ENCODE data around the gene SFT2D3. TPM values are rescaled to one million over a fixed set of nuclear protein-coding genes. Genes with fewer than 3 reads are reported as not detected.
A peak's percentile ranks its signal among the peaks of the same experiment; 100 is the strongest.

The SFT2D3 gene
- total and polyA plus RNA-seq, 3 donors from 2014 or later = 7.4 to 13.2 (median 12.9) TPM

- Histone ChIP-seq H3K36me3 (ENCODE audit: low read depth, missing control alignments) (no peaks in the 10 kb centered on the region), H3K4me3 (no peak overlapping the region)
These were observed 4.2 kb downstream of the SFT2D3 start for GRCh38 chr2:127705391-127706065.

GRCh38 chr2:127706215-127706990 is 5.1 kb downstream of the SFT2D3 start:
- WGBS, 2 donors = 89 to 91% methylated on average over 13 to 14 of the region's 14 CpGs
- Histone ChIP-seq H3K27ac (no peak overlapping the region), H3K4me1 (peaks cover 24% of the 10 kb centered on the region), H3K4me3 (no peak overlapping the region), H3K27me3 (no peaks in the 10 kb centered on the region), H3K36me3 (ENCODE audit: low read depth, missing control alignments) (no peaks in the 10 kb centered on the region), H3K9me3 (no peaks in the 10 kb centered on the region)
- intact Hi-C loops (cut with DNase I; ENCODE audit: low total_unique reads) = no loop called here
- TF ChIP-seq POLR2A (IDR thresholded peaks at IDR 0.05) (no peak), CTCF (IDR thresholded peaks at IDR 0.05) (no peak)
- no peak for DNase-seq

More at GRCh38 chr2:127705391-127706065, 4.2 kb downstream of the SFT2D3 start:
- Histone ChIP-seq H3K4me1 (peaks cover 29% of the 10 kb centered on the region), H3K9me3 (no peaks in the 10 kb centered on the region), H3K27me3 (no peaks in the 10 kb centered on the region), H3K27ac (no peak overlapping the region)
- DNase-seq = no peak
- TF ChIP-seq POLR2A (IDR thresholded peaks at IDR 0.05) (no peak), CTCF (IDR thresholded peaks at IDR 0.05) (no peak)
- 84 to 85% methylated on average over 5 of the region's 5 CpGs for WGBS, 2 donors
- intact Hi-C loops (cut with DNase I; ENCODE audit: low total_unique reads) = no loop called here

- Histone ChIP-seq H3K27ac (peak overlapping the region in 1 of 2 donors; percentile 48), H3K36me3 (ENCODE audit: low read depth, missing control alignments) (no peaks in the 10 kb centered on the region), H3K9me3 (no peaks in the 10 kb centered on the region), H3K4me3 (no peak overlapping the region), H3K27me3 (no peaks in the 10 kb centered on the region), H3K4me1 (peaks cover 22% of the 10 kb centered on the region)
- intact Hi-C loops (cut with DNase I; ENCODE audit: low total_unique reads) = no loop called here
- DNase-seq = peak; percentile 80
- TF ChIP-seq POLR2A (IDR thresholded peaks at IDR 0.05) (no peak), CTCF (IDR thresholded peaks at IDR 0.05) (no peak)
- 44 to 50% methylated on average over 6 to 9 of the region's 9 CpGs for WGBS, 2 donors
These were observed 6.8 kb downstream of the SFT2D3 start for GRCh38 chr2:127707890-127708648.

- TF ChIP-seq POLR2A (IDR thresholded peaks at IDR 0.05) = no peak
- TF ChIP-seq CTCF (IDR thresholded peaks at IDR 0.05) = no peak
- Histone ChIP-seq H3K9me3 (no peaks in the 10 kb centered on the region), H3K4me1 (peaks cover 15% of the 10 kb centered on the region), H3K4me3 (no peak overlapping the region), H3K27ac (no peak overlapping the region), H3K27me3 (no peaks in the 10 kb centered on the region), H3K36me3 (ENCODE audit: low read depth, missing control alignments) (no peaks in the 10 kb centered on the region)
- intact Hi-C loops (cut with DNase I; ENCODE audit: low total_unique reads) = no loop called here
- 88 to 91% methylated on average over 13 of the region's 13 CpGs for WGBS, 2 donors
- no peak for DNase-seq
These were observed 8.0 kb downstream of the SFT2D3 start for GRCh38 chr2:127709336-127709735.

Measured in testis (tissue), 3 donors.